NCI-H2029 (cell line): Measurements from ENCODE around the gene TIMP2.
"Not testable (repeated sequence)": the region's sequence is repeated elsewhere in the genome, so short reads cannot be mapped to it uniquely, and the experiment has no call there.

Experiments used
- DNase-seq: peaks from one replicate; lab custom pipeline; 2025; lab: John Stamatoyannopoulos, UW

The TIMP2 gene

DNA sequence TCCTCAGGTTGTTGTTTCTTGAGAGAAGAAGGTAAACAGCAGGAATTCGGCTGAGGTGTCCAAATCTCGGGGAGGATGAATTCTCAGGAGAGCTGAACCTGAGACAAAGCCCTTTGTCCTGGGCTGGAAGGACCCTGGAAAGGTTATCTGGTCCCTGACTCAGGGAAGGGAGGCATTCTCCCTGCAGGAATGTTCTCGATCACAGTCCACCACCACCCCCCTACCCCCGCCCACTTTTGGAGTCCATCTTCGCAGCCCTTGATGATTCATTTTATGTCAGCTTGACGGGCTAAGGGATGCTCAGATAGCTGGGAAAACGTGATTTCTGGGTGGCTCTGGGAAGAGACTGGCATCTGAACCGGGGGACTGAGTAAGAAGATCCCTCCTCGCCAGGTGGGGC lies 20.8 kb downstream of the TIMP2 start:
- DNase-seq = no peak

DNA sequence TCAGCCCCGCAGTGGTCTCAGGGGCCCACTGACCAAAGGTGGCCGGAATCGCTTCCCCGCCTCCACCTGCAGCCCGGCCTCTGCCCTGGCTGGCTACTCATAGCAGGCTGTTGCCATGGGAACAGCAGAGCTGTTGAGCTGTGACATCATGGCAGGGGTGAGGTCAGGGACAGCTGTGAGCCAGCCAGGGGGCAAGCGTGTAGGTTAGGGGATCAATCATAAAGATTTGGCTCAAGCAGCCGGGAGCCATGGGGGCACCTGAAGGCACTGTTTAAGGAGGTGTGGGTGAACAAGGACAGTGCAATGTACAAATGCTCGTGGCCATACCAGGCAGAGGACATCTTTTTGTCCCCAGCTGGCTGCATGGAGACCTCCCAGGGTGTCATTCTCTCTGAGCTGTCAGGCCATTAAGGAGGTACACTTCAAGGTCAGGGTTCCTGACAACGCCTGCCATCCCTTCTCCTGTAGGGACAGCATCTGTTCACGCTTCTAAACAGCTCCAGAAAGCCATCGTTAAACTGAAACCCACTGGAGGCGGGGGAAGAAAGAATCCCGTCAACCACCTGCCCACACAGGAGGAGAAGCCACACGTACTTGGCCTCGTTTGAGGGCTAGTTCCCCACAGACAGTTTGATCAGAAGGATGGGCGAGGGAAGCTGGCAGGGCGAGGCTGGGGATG lies 21.9 kb downstream of the TIMP2 start, which contains the start of gene CEP295NL:
Gene CEP295NL, minus strand, starts transcription at position 101 of the 679 bp plus-strand sequence. CDS start 1,373 bp downstream, outside the sequence.
- no peak for DNase-seq

DNA sequence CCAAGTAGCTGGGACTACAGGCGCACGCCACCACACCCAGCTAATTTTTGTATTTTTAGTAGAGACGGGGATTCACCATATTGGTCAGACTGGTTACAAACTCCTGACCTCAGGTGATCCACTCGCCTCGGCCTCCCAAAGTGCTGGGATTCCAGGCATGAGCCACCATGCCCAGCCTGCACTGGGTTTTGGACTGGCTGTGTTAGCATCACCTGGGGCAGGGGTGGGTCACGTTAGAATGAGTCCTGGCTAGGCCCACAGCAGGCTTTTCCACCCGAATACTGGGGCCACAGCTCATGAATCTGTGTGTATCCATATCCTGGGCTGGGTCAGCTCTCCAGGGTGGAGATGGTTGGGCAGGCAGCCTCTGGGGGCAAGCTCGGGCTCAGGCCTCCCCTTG lies 23.0 kb downstream of the TIMP2 start:
- not testable (repeated sequence) for DNase-seq

DNA sequence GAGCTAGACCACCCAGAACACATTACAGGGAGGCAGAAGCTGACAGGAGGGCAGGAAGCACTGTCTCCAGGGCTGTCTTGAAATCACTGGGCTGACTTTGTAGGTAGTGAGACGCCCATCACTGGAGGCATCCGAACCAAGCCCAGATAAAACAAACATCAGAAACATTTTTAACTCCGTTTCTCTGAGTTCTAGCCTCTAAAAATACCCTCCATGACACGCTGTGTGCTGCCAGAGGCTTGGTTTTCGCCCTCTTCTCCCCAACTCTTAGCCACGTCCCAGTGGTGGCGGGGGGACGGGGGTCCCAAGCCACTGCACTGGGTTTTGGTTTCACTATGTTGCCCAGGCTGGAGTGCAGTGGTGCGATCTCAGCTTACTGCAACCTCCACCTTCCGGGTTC lies 23.4 kb downstream of the TIMP2 start:
- DNase-seq = no peak

DNA sequence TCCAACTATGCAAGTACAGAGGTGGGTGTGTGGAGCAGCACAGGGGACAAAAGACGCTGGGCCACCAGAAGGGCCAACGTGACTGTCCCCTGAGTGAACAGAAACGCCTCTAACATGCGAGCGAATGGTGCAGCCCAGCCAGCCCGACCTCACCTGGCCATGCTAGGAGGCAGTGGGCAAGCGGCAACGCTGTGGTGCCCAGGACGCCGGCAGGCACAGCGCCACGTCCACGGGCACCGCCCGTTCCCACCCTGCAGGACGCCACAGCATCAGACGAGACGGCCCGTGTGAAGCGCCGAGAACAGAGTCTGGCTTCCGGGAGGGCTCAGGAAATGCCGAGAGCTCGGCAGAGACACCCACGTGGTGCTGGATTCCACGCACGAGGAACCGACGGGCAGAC lies 24.4 kb downstream of the TIMP2 start:
- no peak for DNase-seq

DNA sequence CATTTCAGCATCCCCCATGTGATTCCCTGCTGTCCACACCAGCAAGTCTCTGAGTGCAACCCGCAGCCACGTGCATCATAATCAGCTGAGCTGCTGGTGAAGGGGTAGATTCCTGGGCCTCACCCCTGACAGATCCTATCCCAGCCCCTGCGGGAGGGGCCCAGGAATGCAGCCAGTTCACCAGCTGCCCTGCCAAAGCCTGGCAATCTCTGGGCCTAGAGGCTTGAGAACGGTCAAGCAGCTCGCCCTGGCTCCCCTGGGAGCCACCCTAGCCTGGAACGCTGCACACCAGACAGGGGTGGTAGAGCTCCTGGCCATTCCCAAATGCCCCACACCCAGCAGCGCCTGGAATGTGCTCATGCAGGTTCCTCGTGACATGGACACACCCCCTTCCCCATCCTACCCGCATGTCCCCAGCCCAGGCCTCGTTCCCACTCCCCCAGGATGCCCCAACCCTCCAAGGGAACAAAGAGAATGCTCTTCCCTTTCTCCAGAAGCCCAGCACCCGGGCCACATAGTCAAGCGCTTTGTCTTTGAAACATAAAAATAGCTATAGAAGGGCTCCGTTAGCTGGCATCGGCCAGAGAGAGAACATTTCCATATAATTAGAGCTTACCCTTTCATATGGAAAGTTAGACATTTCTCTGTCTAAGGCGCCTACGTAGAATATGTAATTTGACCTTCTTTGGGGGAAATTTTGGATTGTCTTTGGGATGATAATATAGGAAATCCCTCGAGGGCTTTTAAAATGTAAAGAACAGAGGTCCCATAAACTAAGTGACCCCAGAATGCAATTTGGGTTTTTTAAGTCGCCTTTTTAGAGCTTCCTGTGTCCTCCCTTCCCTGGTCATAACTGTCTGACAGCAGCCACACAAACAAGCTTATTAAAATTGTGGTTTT lies 25.6 kb downstream of the TIMP2 start:
- no peak for DNase-seq

DNA sequence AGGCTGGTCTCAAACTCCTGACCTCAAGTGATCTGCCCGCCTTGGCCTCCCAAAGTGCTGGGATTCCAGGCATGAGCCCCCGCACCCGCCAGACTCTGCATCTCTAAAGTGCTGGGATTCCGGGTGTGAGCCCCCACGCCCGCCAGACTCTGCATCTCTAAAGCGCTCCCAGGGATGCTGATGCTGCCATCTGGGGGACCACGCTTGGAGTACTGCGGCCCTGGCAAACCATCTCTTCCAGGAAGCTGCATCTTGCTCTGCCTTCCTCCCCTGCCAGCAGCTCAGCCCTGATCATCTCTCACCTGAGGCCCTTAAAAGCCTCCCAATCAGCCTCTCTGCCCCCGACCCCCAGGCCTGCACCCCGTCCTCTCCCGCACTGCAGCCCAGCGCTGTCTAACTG lies 26.2 kb downstream of the TIMP2 start:
- no peak for DNase-seq

DNA sequence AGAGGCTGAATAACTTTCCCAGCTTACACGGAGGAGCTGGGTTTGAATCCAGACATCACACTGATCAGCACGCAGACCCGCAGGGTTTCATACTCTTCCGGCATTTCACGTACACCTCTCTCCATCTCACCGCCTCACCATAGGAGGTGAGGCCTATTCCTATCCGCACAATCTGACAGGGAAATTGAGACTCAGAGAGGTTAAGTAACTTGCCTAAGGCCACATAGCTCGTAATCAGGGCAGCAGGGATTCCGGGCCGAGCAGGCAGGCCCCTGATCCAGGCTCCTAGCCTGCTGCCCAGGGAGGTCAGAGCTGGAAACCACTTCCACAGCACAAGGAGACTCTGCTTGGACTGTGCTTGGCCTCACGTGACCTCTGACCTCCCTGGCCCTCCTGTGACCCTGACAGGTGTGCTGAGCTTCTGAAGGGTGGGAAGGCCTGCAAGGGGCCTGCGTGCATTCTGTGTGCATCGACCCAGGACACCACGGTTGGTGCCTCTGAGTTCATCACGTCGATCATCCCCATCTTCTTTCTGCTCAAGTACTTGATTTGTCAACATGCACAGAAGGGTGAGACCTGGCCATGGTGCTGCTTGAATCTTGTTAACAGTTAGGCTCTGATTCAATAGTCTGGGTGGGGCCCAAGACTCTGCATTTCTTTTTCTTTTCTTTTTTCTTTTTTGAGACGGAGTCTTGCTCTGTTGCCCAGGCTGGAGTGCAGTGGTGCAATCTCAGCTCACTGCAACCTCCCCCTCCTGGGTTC lies 26.9 kb downstream of the TIMP2 start:
- no peak for DNase-seq

DNA sequence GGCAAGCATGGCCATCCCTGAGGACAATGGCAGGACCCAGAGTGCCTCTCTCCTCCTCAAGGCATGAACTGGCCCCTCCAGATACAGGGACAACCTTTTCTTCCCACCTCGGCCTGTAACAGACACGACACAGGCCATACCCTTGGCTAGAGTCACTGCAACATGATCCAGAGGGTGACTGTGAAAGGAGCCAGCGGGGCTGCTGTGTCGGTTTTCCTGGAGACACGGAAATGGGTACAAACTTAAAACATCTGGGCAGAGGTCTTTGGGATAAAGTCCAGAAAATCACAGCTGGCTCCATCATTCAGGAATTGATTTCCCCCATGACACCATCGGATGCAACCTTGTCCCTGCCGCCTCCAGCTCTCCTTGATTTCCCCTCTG lies 27.5 kb downstream of the TIMP2 start:
- no peak for DNase-seq

DNA sequence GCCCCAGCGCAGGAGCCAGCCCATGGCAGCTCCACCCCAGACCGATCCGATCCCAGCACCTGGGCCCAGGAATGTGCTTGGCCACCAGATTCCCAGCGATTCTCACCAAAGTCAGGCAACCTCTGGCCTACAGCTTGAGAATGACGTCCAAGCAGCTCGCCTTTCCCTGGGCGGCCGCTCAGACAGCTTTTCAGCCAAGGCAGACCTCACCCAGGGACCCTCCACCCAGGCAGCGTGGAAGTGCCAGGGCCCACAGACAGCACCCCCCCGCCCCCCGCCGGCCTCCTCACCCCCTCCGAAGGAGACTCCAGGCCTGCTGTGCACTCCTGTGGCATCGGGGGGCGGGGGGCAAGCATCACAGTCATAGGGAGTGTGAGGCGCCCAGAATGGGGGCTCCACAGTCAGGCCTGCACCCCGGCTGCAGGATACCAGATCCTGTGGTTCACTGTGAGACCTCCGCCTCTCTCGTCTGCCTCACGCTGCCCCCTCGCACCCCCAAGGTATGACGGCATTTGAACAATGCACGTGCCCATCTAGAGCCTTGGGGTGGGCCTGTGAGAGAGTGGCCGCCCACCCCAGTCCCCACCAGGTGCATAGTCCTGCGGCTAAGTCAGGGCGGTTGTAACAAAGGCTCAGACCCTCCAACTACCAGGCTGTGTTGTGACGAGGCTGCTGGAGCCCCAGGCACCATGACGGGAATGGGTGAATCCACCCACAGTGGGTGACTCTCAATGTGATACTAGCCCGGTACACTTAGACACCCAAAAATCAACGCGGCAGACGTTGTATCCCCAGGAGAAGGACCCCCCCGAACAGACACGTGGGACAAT lies 28.1 kb downstream of the TIMP2 start:
- no peak for DNase-seq

DNA sequence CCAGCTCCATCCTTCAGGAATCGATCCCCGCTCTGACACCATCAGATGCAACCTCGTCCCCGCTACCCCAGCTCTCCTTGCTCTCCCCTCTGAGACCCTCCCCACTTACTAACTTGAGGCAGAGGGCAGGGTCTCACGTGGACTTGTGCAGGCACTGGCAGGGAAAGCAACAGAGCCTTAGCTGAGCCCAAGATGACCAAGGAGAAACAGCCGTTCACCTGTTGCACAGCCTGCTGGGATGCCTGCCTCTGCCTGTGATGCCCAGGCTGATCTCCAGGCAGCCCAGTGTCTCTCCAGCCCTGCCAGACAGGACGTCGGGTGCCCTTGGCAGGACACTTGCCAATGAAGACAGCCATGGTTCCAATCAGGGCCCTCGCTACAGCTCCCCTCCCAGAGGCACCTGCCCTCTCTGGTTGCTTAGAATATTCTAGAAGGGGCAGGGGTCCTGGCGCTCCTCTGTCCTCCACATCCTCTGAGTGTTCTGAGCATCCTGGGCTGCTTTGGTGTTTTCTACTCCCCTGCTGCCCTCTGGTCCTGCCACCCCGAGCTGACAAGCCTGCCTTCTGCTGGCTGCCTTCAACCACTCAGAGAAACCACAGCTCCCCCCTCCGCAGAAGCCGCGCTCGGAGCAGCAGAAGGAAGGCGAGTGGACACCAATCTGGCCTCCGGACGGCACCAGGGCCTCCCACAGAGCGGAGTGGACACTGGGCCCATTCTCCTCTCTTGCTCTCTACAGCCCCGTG lies 28.9 kb downstream of the TIMP2 start:
- DNase-seq = no peak

DNA sequence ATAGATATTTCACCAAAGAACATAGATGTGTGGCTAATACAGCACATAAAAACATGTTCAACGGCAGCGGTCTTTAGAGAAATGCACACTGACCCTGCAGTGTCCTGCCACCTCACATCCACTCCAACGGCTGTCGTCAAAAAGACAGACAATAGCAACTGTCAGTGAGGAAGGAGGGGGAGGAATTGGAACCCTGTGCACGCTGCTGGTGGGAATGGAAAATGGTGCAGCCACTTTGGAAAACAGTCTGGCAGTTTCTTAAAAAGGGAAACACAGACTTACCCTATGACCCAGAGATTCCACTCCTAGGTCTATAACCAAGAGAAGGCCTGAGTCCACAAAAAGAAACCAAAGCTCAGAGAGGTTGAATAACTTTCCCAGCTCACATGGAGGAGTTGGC lies 29.9 kb downstream of the TIMP2 start:
- no peak for DNase-seq

DNA sequence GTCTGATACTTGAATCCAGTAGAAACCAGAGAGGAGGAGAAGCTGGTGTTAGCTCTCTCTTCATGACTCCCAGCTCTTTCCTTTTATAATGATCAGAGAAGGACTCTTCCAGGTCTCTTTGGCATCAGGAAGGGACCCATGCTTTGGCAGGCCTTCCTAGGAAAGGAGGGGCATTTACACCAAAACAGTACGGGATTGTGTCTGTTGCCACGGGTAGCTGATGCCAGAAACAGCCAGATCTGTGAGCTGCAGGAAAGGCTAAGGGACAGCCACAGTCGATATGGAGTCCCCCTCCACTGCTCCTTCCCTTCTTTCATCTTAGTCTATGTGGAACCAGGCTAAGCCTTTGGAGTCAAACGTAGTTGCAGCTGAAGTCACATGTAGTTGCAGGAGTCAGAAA lies 31.5 kb downstream of the TIMP2 start:
- DNase-seq = no peak

DNA sequence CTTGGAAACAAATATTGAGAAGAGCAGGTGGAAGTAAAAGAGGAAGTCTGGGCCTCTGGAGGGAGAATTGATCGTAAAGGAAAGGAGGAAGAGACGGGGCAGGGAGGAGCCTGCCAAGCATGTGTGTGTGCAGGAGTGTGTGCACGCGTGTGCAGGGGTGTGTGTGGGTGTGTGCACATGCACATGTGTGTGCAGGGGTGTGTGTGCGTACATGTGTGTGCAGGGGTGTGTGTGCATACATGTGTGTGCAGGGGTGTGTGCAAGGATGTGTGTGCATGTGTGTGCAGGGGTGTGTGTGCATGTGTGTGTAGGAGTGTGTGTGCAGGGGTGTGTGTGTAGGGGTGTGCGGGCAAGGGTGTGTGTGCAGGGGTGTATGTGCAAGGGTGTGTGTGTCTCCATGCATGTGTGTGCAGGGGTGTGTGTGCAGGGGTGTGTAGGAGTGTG lies 32.2 kb downstream of the TIMP2 start:
- no peak for DNase-seq

DNA sequence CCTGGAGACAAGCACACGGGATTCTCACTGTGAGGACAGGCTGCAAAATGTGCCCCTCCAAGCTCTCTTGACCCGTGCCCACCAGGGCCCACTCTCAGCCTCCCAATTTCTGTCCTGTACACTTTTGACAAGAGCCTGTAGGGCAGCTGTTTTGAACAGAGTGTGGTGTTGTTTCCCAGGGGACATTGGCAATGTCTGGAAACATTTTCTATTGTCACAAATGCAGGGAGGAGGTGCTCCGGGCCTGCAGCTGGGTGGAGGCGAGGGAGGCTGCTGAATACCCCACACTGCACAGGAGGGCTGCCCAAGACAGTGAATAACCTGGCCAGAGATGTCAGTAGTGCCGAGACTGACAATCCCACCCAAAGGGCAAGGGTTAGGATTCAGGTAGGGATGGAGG lies 32.7 kb downstream of the TIMP2 start:
- DNase-seq = no peak

DNA sequence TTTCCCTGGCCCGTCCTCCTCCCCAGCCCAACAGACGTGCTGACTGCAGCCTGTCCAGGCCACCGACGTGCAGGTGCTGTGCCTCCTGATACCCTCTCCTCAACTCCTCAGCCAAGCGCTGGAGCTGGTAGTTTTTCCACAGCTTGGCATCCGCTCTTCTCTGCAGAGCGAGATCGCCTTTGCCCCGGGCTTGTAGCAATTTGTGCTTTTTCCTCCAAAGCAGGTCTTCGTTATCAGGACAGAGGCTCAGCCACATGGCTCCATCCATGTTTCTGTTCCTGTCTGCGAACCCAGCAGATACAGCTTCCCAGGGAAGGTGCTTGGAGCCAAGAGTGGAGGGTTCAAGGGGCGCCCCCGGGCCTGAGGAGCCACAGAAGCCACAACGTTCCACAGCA lies 33.1 kb downstream of the TIMP2 start:
- DNase-seq = no peak

DNA sequence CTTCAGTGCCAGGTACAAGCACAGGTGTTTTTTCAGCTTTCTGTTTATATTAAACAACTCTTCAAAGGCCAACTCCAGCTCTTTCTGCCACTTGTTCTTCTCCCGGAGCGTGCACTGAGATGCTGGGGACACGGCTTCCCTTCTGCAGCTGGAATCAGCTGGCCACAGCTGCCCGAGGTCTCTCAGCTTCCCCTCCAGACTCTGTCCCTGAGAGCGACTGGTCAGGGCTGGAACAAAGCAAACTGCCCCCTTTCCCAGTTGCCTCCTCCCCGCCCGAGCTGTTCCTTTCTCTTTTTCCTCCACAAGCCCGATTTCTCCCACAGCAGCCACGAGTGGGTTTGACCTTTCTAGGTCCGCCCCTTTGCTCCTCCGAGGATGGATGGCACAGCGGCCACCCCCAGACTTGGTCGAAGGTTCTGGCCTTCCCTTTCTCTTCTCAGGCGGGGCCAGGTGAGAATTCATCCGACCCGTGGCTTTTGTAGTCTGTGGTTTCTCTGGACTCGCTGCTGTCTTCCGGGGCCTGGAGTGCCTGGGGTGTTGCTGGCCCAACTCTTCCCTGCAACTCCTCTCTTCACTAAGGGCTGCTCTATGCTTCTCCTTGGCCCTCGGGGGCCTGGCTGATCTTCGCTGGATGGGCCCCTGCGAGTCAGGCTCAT lies 33.7 kb downstream of the TIMP2 start:
- no peak for DNase-seq

DNA sequence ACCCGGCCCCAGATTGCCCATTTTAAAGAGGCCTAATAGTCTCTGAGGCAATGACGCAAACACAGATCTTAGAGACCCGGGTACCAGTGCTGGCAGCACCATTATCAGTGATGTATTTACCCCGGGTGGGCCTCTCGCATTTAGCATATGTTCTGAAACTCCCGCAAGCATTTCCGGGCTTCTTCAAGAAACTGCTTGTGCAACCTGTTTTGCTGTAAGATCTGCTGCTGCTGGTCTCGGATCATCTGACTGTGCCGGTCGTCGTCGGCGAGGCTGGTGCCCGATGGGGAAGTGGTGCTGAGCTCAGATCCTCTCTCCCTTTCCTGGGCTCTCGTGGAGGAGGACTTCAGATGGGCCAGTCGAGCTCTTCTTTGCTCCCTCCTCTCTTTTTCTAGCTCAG lies 34.7 kb downstream of the TIMP2 start:
- DNase-seq = no peak

DNA sequence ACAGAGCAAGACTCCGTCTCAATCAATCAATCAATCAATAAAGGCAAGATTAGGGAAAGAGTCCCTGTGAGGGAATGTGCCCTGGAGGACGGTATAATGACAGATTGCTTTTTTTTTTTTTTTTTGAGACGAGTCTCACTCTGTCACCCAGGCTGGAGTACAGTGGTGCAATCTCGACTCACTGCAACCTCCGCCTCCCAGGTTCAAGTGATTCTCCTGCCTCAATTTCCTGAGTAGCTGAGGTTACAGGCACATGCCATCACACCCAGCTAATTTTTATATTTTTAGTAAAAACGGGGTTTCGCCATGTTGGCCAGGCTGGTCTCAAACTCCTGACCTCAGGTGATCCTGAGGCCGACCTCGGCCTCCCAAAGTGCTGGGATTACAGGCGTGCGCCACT lies 35.1 kb downstream of the TIMP2 start:
- DNase-seq = not testable (repeated sequence)

DNA sequence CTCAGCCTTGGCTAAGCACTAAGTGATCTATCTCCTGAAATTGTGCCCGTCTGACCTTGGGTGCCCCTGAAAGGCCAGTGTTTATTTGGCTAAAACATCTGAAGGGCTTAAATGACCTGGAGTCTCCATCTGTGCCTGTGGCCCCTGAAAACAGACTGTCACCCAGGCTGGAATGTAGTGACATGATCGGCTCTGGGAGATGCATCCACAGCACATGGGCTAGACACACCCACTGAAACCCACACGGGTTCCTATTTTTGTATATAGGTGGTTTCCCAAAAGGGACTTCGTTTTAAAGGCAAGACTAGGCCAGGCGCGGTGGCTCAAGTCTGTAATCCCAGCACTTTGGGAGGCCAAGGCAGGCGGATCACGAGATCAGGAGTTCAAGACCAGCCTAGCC lies 35.7 kb downstream of the TIMP2 start:
- no peak for DNase-seq
